Brain microvascular endothelial cell (primary cell): ENCODE results near the gene POC1A.

Source experiments
- DNase-seq: peaks from one replicate; pipeline ENCODE4 v3.0.0-alpha.2; 2020
- H3K27ac ChIP-seq: fragments of 250-450 bp; sonication (Bioruptor Pico); 2 replicates; pipeline ENCODE4 v1.5.1; 2020; ENCODE audit warnings: mild to moderate bottlenecking, moderate library complexity
- H3K27me3 ChIP-seq: fragments of 250-450 bp; sonication (Bioruptor Pico); replicated peaks from 2 replicates; pipeline ENCODE4 v1.5.1; 2020; ENCODE audit warnings: mild to moderate bottlenecking
- H3K36me3 ChIP-seq: fragments of 250-450 bp; sonication (Bioruptor Pico); replicated peaks from 2 replicates; pipeline ENCODE4 v1.5.1; 2020; ENCODE audit warnings: mild to moderate bottlenecking
- H3K4me3 ChIP-seq: 2 replicates; pipeline ENCODE4 v1.5.1; 2011; ENCODE audit warnings: low read depth, mild to moderate bottlenecking, control low read depth, low read length, moderate library complexity
- in situ Hi-C: cut with HindIII; loops from 2 replicates; pipeline ENCODE4 v1.10.0; 2017; ENCODE audit warnings: low sequenced_read_pairs, low pct_ligation_motif_present
- TF ChIP-seq, protein P1 (sequence below): IDR thresholded peaks from 2 replicates; pipeline ENCODE4 v1.5.1; 2011; ENCODE audit warnings: low read depth, mild to moderate bottlenecking, moderate library complexity, low read length, control low read depth, inconsistent platforms; ENCODE audit errors: missing control alignments

The POC1A gene

DNA sequence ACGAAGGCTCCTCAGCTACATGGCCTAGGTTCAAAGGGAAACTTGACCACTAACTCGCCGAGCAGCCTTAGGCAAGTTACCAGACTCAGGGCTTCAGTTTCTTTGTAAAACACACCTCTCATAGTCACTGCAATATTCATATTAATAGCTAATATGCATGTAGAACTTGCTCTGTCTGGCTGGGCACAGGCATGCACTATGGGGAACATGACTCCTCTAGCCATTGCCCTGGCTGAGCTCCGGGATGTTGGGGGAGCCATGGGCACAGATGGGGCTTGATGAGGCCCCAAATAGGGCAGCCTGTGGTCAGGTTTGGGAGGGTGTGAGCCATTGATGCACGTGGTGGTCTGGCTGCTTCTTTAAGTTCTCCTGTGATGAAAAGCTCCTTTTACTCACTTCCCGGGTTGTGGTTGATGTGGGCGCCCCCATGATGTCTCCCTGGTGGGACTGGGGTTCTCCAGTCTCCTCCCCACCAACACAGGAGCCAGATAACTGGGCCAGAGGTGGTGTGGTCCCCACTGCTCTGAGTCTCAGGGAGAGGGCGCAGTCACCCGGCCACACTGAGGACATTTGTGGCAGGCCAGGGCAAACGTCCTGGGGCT lies 68.4 kb downstream of the POC1A start:
- Histone ChIP-seq H3K36me3 (no peaks in the 10 kb centered on the region), H3K4me3 (no peak overlapping the region), H3K27me3 (no peaks in the 10 kb centered on the region), H3K27ac (no peak overlapping the region)
- in situ Hi-C loops = no loop called here
- no peak for DNase-seq
- TF ChIP-seq, protein P1, sequence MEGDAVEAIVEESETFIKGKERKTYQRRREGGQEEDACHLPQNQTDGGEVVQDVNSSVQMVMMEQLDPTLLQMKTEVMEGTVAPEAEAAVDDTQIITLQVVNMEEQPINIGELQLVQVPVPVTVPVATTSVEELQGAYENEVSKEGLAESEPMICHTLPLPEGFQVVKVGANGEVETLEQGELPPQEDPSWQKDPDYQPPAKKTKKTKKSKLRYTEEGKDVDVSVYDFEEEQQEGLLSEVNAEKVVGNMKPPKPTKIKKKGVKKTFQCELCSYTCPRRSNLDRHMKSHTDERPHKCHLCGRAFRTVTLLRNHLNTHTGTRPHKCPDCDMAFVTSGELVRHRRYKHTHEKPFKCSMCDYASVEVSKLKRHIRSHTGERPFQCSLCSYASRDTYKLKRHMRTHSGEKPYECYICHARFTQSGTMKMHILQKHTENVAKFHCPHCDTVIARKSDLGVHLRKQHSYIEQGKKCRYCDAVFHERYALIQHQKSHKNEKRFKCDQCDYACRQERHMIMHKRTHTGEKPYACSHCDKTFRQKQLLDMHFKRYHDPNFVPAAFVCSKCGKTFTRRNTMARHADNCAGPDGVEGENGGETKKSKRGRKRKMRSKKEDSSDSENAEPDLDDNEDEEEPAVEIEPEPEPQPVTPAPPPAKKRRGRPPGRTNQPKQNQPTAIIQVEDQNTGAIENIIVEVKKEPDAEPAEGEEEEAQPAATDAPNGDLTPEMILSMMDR = no peak

DNA sequence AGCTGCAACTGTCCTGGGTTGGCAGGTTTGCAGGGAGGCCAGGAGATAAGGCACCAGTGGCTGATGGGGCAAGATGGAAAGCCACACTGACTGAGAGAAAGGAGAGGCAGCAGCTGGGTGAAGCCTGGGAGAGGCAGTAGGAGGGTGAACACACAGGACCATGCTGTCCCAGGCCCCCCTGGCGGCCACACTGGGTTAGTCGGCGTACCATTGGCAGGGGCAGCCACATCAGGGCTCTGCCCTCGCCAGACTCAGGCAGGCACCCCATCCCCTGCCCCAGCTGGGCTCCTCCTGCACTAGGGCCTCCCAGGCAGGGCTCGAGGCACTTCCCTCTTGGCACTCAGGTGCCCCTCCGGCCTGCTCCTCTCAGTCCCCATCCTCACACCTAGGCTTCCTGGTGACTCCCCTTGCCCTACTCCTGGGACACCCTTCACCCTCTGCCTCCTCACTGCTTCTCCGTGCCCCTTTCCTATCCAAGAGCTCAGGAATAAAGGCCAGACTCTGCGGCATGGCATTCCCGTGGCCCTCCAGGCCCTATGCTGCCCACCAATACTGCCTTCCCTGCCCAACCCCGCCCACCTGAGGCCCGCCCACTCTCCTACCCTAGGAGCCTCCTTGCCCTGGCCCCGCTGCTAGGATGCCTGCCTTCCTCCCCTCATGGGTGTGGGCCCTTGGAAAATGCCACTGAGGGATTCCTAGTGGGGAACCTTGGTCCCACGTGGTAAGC lies 69.1 kb downstream of the POC1A start:
- H3K4me3 ChIP-seq = no peak overlapping the region
- H3K27ac ChIP-seq = no peak overlapping the region
- no peaks in the 10 kb centered on the region for H3K36me3 ChIP-seq
- no peaks in the 10 kb centered on the region for H3K27me3 ChIP-seq
- TF ChIP-seq, protein P1 = no peak
- no peak for DNase-seq
- in situ Hi-C loops = no loop called here

GRCh38 chr3:52084216-52084945 lies 69.8 kb downstream of the POC1A start:
- no peak for DNase-seq
- Histone ChIP-seq H3K36me3 (no peaks in the 10 kb centered on the region), H3K27ac (no peak overlapping the region), H3K4me3 (no peak overlapping the region), H3K27me3 (no peaks in the 10 kb centered on the region)
- in situ Hi-C loops = no loop called here
- TF ChIP-seq, protein P1 = no peak

DNA sequence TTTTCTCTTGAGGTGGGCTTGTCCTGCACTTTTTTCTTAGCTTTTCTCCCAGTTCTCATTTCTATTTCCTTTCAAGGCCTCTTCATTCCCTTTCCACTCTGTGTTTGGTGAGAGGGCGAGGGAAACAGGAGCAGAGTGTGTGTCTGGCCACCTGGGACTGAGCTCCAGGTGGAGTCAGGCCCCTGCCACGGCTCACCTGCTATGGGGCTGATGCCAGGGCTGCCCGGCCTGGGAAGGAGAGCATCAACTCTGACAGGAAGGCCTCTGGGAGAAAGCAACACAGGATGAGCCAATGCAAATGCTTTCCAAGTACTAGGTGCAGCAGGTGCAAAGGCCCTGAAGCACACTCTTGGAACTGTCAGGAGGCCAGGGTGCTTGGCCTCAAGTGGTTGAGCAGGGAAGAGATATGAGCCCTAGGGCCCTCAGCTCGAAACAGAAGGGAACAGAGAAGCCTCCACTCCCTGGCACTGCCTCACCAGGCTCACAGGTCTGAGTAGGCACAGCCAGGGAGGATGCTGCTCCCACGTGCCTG lies 70.6 kb downstream of the POC1A start:
- in situ Hi-C loops = no loop called here
- H3K36me3 ChIP-seq = no peaks in the 10 kb centered on the region
- H3K27me3 ChIP-seq = no peaks in the 10 kb centered on the region
- TF ChIP-seq, protein P1 = no peak
- H3K27ac ChIP-seq = no peak overlapping the region
- no peak overlapping the region for H3K4me3 ChIP-seq
- no peak for DNase-seq

DNA sequence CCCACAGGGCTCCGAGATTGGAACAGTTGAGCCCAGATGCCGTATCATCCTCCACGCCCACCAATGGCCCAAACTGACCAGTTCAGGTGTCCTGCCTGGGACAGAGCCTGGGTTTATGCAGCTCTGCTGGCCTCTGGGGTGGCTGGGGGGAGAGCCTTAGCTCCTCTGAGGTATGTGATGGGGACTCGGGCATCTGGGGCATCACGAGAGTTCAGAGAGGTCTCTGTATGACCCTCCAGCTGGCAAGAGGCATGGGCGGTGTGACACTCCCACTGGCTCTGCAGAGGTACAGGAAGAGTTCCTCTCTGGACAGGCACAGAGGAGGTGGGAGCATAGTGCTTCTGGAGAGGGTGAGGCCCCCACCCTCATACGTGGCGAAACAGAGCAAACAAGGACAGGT lies 71.3 kb downstream of the POC1A start:
- Histone ChIP-seq H3K27ac (no peak overlapping the region), H3K4me3 (no peak overlapping the region), H3K27me3 (no peaks in the 10 kb centered on the region), H3K36me3 (no peaks in the 10 kb centered on the region)
- in situ Hi-C loops = no loop called here
- TF ChIP-seq, protein P1 = no peak
- DNase-seq = no peak
